Measurements from ENCODE around the gene NDUFA12. TPM values are rescaled to one million over a fixed set of nuclear protein-coding genes. Genes with fewer than 3 reads are reported as not detected.

Gene NDUFA12
- total and polyA plus RNA-seq, 2 of the 13 experiments (the other 11 are each of a cell fraction or from before 2014, with no cell fraction given) = 101 to 173 TPM

- Histone ChIP-seq H3K4me2 (ENCODE audit: low read depth, low read length) (no peak overlapping the region), H3K79me2 (ENCODE audit: insufficient read depth, low read length) (no peaks in the 10 kb centered on the region), H2AFZ (ENCODE audit: low read length) (no peak overlapping the region), H4K20me1 (ENCODE audit: insufficient read depth, low read length) (no peaks in the 10 kb centered on the region), H3K4me1 (ENCODE audit: insufficient read depth, low read length) (no peaks in the 10 kb centered on the region), H3K27ac (ENCODE audit: extremely low read length, insufficient read depth, low read length) (no peak overlapping the region), H3K4me3 (replicated peaks in 1 of 3; ENCODE audit: insufficient read depth in 1 of 3, low read depth in 2 of 3, low read length in 3 of 3) (no peak overlapping the region), H3K9me3 (ENCODE audit: low read length) (no peaks in the 10 kb centered on the region), H3K27me3 (ENCODE audit: control insufficient read depth in 1 of 2, insufficient read depth in 2 of 2, low read length in 2 of 2) (no peaks in the 10 kb centered on the region), H3K9ac (ENCODE audit: insufficient read depth, low read depth, low read length) (no peak overlapping the region), H3K36me3 (replicated peaks in 1 of 2; ENCODE audit: control insufficient read depth in 1 of 2, insufficient read depth in 2 of 2, low read length in 2 of 2) (no peaks in the 10 kb centered on the region)
- no peak for DNase-seq (ENCODE audit: low spot score)
- in situ Hi-C loops (cut with HindIII; ENCODE audit: extremely low pct_ligation_motif_present, low pct_unique_long_range_greater_than_20kb) (no loop called here), intact Hi-C loops (cut with micrococcal nuclease; ENCODE audit: unreplicated experiment) (no loop called here)
- no peak for TF ChIP-seq FIP1L1 (IDR thresholded peaks at IDR 0.05; ENCODE audit: borderline replicate concordance, insufficient read depth, low read depth, low read length)
- ChIA-PET POLR2A (no interaction called here), CTCF (ENCODE audit: low intra/inter-chr PET ratio, low total read pairs) (no interaction called here)
- ATAC-seq = no peak
- no TSS peak for BruUV-seq (replicated peaks)
- no peak for FAIRE-seq
- 54% methylated on average over 10 of the region's 10 CpGs for WGBS (ENCODE audit: low lambda C conversion rate)
Observed at GRCh38 chr12:94954948-94955592, 48.4 kb downstream of the NDUFA12 start.

GRCh38 chr12:94954029-94954685 lies 49.3 kb downstream of the NDUFA12 start:
- Histone ChIP-seq H3K36me3 (replicated peaks in 1 of 2; ENCODE audit: control insufficient read depth in 1 of 2, insufficient read depth in 2 of 2, low read length in 2 of 2) (no peaks in the 10 kb centered on the region), H3K27me3 (ENCODE audit: control insufficient read depth in 1 of 2, insufficient read depth in 2 of 2, low read length in 2 of 2) (no peaks in the 10 kb centered on the region), H3K4me2 (ENCODE audit: low read depth, low read length) (no peak overlapping the region), H3K79me2 (ENCODE audit: insufficient read depth, low read length) (no peaks in the 10 kb centered on the region), H3K27ac (ENCODE audit: extremely low read length, insufficient read depth, low read length) (no peak overlapping the region), H2AFZ (ENCODE audit: low read length) (no peak overlapping the region), H4K20me1 (ENCODE audit: insufficient read depth, low read length) (no peaks in the 10 kb centered on the region), H3K9me3 (ENCODE audit: low read length) (no peaks in the 10 kb centered on the region), H3K9ac (ENCODE audit: insufficient read depth, low read depth, low read length) (no peak overlapping the region), H3K4me3 (replicated peaks in 1 of 3; ENCODE audit: insufficient read depth in 1 of 3, low read depth in 2 of 3, low read length in 3 of 3) (no peak overlapping the region), H3K4me1 (ENCODE audit: insufficient read depth, low read length) (no peaks in the 10 kb centered on the region; the same call in 1 of the 2 replicates)
- intact Hi-C loops (cut with micrococcal nuclease; ENCODE audit: unreplicated experiment) (no loop called here), in situ Hi-C loops (cut with HindIII; ENCODE audit: extremely low pct_ligation_motif_present, low pct_unique_long_range_greater_than_20kb) (no loop called here)
- TF ChIP-seq ONECUT2 (CRISPR knock-in tag; IDR thresholded peaks at IDR 0.05) (no peak), ZFP82 (CRISPR knock-in tag; IDR thresholded peaks at IDR 0.05; ENCODE audit: borderline replicate concordance) (no peak), FOXO1 (CRISPR knock-in tag; IDR thresholded peaks at IDR 0.05) (no peak), CTCF (CRISPR knock-in tag; IDR thresholded peaks at IDR 0.05) (no peak), ATAD3A (CRISPR knock-in tag; IDR thresholded peaks at IDR 0.05) (no peak), CERS6 (CRISPR knock-in tag; IDR thresholded peaks at IDR 0.05) (no peak), ZNF691 (CRISPR knock-in tag; IDR thresholded peaks at IDR 0.05; ENCODE audit: borderline replicate concordance, low read depth) (no peak), MED8 (CRISPR knock-in tag; IDR thresholded peaks at IDR 0.05; ENCODE audit: insufficient replicate concordance) (no peak), HNRNPLL (IDR thresholded peaks at IDR 0.05; ENCODE audit: low read depth, low read length, poor library complexity, severe bottlenecking) (no peak), ZNF30 (CRISPR knock-in tag; IDR thresholded peaks at IDR 0.05) (no peak)
- ATAC-seq = no peak
- no TSS peak for BruUV-seq (replicated peaks)
- CTCF ChIA-PET (ENCODE audit: low intra/inter-chr PET ratio, low total read pairs) = no interaction called here
- no peak for DNase-seq (ENCODE audit: low spot score)
- WGBS (ENCODE audit: low lambda C conversion rate) = 14% methylated on average over 1 of the region's 1 CpG
- no peak for FAIRE-seq
- POLR2A ChIA-PET = no interaction called here
